Tibial artery (tissue), 4 donors: Measurements from ENCODE around the gene ZNF30.
"Not testable (repeated sequence)": the region's sequence is repeated elsewhere in the genome, so short reads cannot be mapped to it uniquely, and the experiment has no call there.

Source experiments
- DNase-seq, 2 donors: peaks; one replicate each; pipeline ENCODE4 v3.0.0-alpha.2; 2019
- H3K27ac ChIP-seq, 2 donors: fragments of 200-600 bp; sonication (generic) in 1 of 2; 1 replicate in 1 of 2; 2 replicates in 1 of 2; pipeline ENCODE4 v1.5.1; 2018 to 2019; ENCODE audit warnings: mild to moderate bottlenecking in 1 of 2
- H3K27me3 ChIP-seq, 2 donors: fragments of 200-600 bp; sonication (generic) in 1 of 2; one replicate each; pipeline versions ENCODE4 v1.5.1 to v1.6.0; 2016 to 2019
- H3K36me3 ChIP-seq, 3 donors: fragments of 200-600 bp; sonication (generic) in 2 of 3; one replicate each; pipeline ENCODE4 v1.5.1; 2016 to 2019; ENCODE audit warnings: mild to moderate bottlenecking in 2 of 3
- H3K4me1 ChIP-seq, 4 donors: fragments of 200-600 bp; sonication (generic) in 2 of 4; 1 replicate in 3 of 4; 2 replicates in 1 of 4; pipeline ENCODE4 v1.5.1; 2016 to 2019
- H3K4me3 ChIP-seq, 2 donors: fragments of 200-600 bp; sonication (generic) in 1 of 2; 1 replicate in 1 of 2; 2 replicates in 1 of 2; pipeline ENCODE4 v1.5.1; 2018 to 2019; ENCODE audit warnings: mild to moderate bottlenecking in 2 of 2
- H3K9me3 ChIP-seq, 3 donors: fragments of 200-600 bp; sonication (generic) in 1 of 3; one replicate each; pipeline ENCODE4 v1.5.1; 2016 to 2019
- intact Hi-C: fragments of 100-400 bp; cut with DNase I; formaldehyde crosslinking; loops from one replicate; pipeline ENCODE4 v1.15.0; 2023; ENCODE audit warnings: low total_unique reads
- TF ChIP-seq, protein P1 (sequence below), 2 experiments: fragments of 200-600 bp in 1 of 2; fragments of 450-650 bp in 1 of 2; IDR thresholded peaks; one replicate each; pipeline ENCODE4 v1.5.1; 2017 to 2019; ENCODE audit warnings: antibody characterized with exemption in 2 of 2, mild to moderate bottlenecking in 1 of 2, moderate library complexity in 1 of 2

The ZNF30 gene

GRCh38 chr19:34900245-34900644 is 26.5 kb upstream of the ZNF30 start:
- TF ChIP-seq, protein P1, sequence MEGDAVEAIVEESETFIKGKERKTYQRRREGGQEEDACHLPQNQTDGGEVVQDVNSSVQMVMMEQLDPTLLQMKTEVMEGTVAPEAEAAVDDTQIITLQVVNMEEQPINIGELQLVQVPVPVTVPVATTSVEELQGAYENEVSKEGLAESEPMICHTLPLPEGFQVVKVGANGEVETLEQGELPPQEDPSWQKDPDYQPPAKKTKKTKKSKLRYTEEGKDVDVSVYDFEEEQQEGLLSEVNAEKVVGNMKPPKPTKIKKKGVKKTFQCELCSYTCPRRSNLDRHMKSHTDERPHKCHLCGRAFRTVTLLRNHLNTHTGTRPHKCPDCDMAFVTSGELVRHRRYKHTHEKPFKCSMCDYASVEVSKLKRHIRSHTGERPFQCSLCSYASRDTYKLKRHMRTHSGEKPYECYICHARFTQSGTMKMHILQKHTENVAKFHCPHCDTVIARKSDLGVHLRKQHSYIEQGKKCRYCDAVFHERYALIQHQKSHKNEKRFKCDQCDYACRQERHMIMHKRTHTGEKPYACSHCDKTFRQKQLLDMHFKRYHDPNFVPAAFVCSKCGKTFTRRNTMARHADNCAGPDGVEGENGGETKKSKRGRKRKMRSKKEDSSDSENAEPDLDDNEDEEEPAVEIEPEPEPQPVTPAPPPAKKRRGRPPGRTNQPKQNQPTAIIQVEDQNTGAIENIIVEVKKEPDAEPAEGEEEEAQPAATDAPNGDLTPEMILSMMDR (IDR thresholded peaks at IDR 0.05): no peak
- Histone ChIP-seq H3K36me3 (no peaks in the 10 kb centered on the region), H3K4me3 (no peak overlapping the region), H3K27me3 (peaks cover 0 to 19% of the 10 kb centered on the region in 2 donors), H3K9me3 (no peaks in the 10 kb centered on the region), H3K27ac (no peak overlapping the region), H3K4me1 (peaks cover 0 to 5% (median 0%) of the 10 kb centered on the region in 4 donors)
- intact Hi-C loops: no loop called here
- DNase-seq: no peak

DNA sequence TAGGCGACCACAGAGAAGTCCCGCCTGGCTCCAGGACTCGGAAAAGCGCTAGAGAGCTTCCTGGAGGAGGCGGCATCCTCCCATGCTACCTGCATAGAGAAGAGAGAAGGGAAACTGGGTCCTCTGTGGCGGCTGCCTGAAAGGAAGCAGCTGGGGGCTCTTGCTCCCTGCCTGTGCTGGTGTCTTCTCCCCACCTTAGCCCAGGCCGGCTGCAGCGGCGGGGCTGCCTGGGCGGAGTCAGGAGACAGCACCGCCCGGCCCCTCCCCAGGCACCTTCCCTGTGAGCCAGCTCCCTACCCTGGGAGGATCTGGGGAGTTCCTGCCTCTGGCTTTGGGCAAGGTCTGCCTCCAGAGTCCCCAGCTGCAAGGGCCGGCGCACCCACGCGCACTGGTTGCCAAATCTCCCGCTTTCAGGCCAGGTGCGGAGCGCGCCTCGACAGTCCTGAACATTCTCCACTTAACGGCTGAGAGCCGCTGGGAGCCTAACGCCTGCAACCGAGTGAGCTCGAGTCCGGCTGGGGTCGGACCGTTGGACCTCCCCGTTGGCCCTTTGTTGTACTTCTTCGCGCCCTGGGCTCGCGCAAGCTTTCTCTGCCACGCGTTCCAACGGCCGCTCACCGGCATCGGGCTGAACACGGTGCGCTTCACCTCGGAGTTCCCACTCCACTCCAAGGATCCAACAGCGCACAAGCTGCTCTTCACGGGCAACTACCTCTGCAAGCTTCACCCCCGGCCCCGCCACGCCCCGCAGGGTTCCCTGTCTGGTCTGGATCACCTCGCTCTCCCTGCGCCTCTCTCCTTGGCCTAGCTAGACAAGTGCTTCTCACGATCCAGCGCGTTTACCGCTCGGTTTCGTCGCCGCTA is 21.8 kb upstream of the ZNF30 start:
- peaks cover 0 to 6% (median 0%) of the 10 kb centered on the region in 4 donors for H3K4me1 ChIP-seq
- DNase-seq: no peak
- no peaks in the 10 kb centered on the region for H3K36me3 ChIP-seq
- intact Hi-C loops: no loop called here
- H3K27ac ChIP-seq: no peak overlapping the region
- no peak overlapping the region for H3K4me3 ChIP-seq
- TF ChIP-seq, protein P1 (IDR thresholded peaks at IDR 0.05): no peak
- no peaks in the 10 kb centered on the region for H3K9me3 ChIP-seq
- H3K27me3 ChIP-seq: peaks cover 0 to 46% of the 10 kb centered on the region in 2 donors

DNA sequence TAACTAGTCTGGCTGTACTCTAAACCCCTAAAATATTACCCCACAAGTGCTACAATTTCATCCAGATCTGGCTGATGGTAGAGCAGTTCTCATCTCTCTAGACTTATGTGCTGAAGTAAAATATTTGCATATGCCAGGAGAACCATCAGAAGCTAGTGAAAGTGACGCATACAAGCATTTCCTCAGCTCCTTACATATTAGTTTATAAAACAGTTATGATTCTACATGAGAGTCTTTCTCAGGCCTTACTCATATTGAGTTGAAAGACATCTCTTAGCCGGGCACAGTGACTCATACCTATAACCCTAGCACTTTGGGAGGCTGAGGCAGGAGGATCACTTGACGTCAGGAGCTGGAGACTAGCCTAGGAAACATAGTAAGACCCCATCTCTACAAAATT is 15.9 kb upstream of the ZNF30 start:
- peaks cover 0 to 6% (median 0%) of the 10 kb centered on the region in 3 donors for H3K9me3 ChIP-seq
- H3K4me1 ChIP-seq: no peaks in the 10 kb centered on the region
- H3K4me3 ChIP-seq: no peak overlapping the region
- H3K27ac ChIP-seq: no peak overlapping the region
- H3K36me3 ChIP-seq: no peaks in the 10 kb centered on the region
- TF ChIP-seq, protein P1 (IDR thresholded peaks at IDR 0.05): no peak
- no peak for DNase-seq
- peaks cover 0 to 22% of the 10 kb centered on the region in 2 donors for H3K27me3 ChIP-seq
- intact Hi-C loops: no loop called here

DNA sequence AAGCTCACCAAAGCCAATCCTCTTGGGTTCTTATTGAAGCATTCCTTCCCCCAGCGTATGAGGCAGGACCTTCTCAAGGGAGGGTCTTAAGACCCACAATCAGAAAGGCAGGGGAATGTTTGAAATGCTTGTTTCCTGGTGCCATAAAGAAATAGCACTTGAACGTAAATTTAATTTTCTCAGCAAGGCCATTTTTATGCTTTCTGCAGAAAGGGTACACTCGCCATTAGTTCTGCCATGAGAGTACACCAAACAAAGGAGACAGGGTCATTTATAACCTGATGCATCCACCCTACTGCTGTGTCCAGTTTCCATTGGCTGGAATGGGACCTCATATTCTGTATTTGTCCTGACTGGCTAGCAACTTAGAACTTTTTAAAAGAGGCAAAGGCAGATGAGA is 9.6 kb upstream of the ZNF30 start:
- H3K27ac ChIP-seq, H3K4me3 ChIP-seq, intact Hi-C loops, DNase-seq, H3K36me3 ChIP-seq, H3K27me3 ChIP-seq, H3K4me1 ChIP-seq: not testable (repeated sequence)
- peaks cover 0 to 32% (median 17%) of the 10 kb centered on the region in 3 donors for H3K9me3 ChIP-seq

DNA sequence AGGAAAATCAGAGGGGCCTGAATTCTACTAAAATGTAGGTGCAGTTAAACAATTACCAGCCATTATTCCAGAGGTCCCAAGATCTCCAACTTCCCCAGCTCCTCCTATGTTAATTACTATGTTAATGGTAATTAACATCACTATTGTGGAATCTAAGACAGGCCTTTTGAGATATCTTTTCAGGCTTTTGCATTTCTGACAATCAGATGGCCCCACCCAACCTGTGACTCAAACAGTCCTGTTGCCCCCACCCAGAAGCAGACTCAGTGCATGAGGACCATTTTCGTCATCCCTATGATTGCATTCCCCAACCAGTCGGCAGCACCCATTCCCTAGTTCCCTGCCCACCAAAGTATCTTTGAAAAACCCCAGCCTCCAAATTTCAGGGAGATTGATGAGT is 8.5 kb upstream of the ZNF30 start:
- Histone ChIP-seq H3K9me3 (peaks cover 0 to 29% (median 17%) of the 10 kb centered on the region in 3 donors), H3K27ac (no peak overlapping the region), H3K4me1 (no peaks in the 10 kb centered on the region), H3K36me3 (no peaks in the 10 kb centered on the region), H3K27me3 (no peaks in the 10 kb centered on the region), H3K4me3 (no peak overlapping the region)
- intact Hi-C loops: no loop called here
- DNase-seq: no peak
- TF ChIP-seq, protein P1 (IDR thresholded peaks at IDR 0.05): no peak

GRCh38 chr19:34920090-34920786 is 6.5 kb upstream of the ZNF30 start:
- H3K27me3 ChIP-seq, H3K4me3 ChIP-seq, H3K4me1 ChIP-seq, H3K36me3 ChIP-seq, DNase-seq, H3K27ac ChIP-seq, intact Hi-C loops: not testable (repeated sequence)
- peaks cover 0 to 29% (median 17%) of the 10 kb centered on the region in 3 donors for H3K9me3 ChIP-seq
